Testis (tissue), 2 donors: ENCODE data around the gene STX1A.

ENCODE experiments used
- POLR2A ChIP-seq: fragments of 450-650 bp; IDR thresholded peaks from one replicate; pipeline ENCODE4 v1.6.1; 2017; ENCODE audit warnings: antibody characterized with exemption, mild to moderate bottlenecking, moderate library complexity
- TF ChIP-seq, protein P1 (sequence below), 3 experiments: fragments of 450-650 bp in 2 of 3; fragments of 200-600 bp in 1 of 3; sonication (generic) in 1 of 3; IDR thresholded peaks; one replicate each; pipeline ENCODE4 v1.5.1; 2016 to 2019; ENCODE audit warnings: antibody characterized with exemption in 3 of 3, mild to moderate bottlenecking in 2 of 3, moderate library complexity in 1 of 3

DNA sequence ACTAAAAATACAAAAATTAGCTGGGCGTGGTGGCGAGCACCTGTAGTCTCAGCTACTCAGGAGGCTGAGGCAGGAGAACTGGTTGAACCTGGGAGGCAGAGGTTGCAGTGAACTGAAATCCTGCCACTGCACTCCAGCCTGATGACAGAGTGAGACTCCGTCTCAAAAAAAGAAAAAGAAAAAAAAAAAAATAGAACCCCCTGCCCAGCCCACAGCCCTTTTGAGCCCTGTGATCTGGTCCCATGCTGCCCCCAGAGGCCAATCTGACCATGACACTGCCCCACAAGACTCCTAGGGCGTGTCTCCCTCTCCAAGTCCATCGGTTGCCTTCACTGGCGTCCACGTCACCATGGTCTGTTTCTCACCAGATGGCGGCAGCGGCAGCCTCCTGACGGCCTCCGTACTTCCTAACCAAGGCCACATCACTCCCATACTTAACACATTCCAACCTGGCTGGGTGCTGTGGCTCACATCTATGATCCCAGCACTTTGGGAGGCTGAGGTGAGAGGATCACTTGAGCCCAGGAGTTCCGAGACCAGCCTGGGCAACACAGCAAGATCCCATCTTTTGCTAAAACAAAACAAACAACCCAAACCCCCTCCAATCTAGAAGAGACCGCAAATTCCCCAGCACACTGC lies 18.0 kb downstream of the STX1A start:
- TF ChIP-seq, protein P1, sequence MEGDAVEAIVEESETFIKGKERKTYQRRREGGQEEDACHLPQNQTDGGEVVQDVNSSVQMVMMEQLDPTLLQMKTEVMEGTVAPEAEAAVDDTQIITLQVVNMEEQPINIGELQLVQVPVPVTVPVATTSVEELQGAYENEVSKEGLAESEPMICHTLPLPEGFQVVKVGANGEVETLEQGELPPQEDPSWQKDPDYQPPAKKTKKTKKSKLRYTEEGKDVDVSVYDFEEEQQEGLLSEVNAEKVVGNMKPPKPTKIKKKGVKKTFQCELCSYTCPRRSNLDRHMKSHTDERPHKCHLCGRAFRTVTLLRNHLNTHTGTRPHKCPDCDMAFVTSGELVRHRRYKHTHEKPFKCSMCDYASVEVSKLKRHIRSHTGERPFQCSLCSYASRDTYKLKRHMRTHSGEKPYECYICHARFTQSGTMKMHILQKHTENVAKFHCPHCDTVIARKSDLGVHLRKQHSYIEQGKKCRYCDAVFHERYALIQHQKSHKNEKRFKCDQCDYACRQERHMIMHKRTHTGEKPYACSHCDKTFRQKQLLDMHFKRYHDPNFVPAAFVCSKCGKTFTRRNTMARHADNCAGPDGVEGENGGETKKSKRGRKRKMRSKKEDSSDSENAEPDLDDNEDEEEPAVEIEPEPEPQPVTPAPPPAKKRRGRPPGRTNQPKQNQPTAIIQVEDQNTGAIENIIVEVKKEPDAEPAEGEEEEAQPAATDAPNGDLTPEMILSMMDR (IDR thresholded peaks at IDR 0.05) = peak; percentile 24 to 61 (median 42)
- no peak for TF ChIP-seq POLR2A
